ENCODE results near the gene THADA. TPM values are rescaled to one million over a fixed set of nuclear protein-coding genes. Genes with fewer than 3 reads are reported as not detected.

THADA gene
- total RNA-seq, 1 experiment from 2014 or later = 20.1 TPM

DNA sequence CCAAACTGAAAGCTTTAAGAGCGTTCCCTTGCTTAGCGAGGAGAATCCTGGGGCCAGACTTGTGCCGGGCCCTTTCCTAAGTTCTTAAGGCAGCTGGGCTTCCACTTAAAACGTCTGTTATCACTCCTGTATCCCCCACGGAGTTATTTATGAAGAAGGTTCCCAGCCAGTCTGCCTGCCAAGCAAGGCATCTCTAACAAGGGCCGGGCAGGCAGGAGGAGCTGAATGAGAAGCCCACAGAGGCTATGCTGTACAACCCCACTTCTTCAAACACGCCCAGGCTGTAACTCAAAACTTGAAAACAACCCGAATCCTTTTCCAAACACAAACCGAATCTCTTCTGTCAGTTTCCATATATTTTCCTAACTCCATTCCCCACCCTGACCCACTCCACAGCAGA lies 330.4 kb downstream of the THADA start:
- H2BK15ac ChIP-seq (ENCODE audit: low read depth, low read length) = no peak overlapping the region
- H3K4me2 ChIP-seq (ENCODE audit: insufficient read depth, insufficient read length, low read length) = no peak overlapping the region
- no peak overlapping the region for H2AFZ ChIP-seq (ENCODE audit: low read length)
- no peak overlapping the region for H2BK12ac ChIP-seq (ENCODE audit: insufficient read length, low read depth, low read length)
- H3K23ac ChIP-seq (ENCODE audit: insufficient read length, low read depth, low read length) = no peak overlapping the region
- no peak overlapping the region for H2BK5ac ChIP-seq (ENCODE audit: insufficient read length, low read length)
- no peak overlapping the region for H3K9ac ChIP-seq (ENCODE audit: extremely low read depth, insufficient read length, low read length)
- H3K36me3 Mint-ChIP-seq (ENCODE audit: insufficient read depth in 1 of 3, low read depth in 3 of 3) = no peaks in the 10 kb centered on the region; a peak in 1 of 7 replicates
- WGBS (ENCODE audit: extremely low coverage, insufficient read length, low lambda C conversion rate) = 100% methylated on average over 1 of the region's 9 CpGs
- no peak overlapping the region for H3K14ac ChIP-seq (ENCODE audit: insufficient read depth, low read length)
- H3K27me3 ChIP-seq (ENCODE audit: insufficient read depth, low read length) = no peaks in the 10 kb centered on the region
- H3K18ac ChIP-seq (ENCODE audit: insufficient read length, low read depth, low read length) = no peak overlapping the region
- H3K27ac ChIP-seq (ENCODE audit: insufficient read length, low read depth, low read length) = no peak overlapping the region
- no peaks in the 10 kb centered on the region for H3K9me3 ChIP-seq (ENCODE audit: control insufficient read depth, low read depth, low read length)
- H3K4me3 Mint-ChIP-seq = no peak overlapping the region
- no peaks in the 10 kb centered on the region for H3K79me2 ChIP-seq (ENCODE audit: insufficient read depth, low read length)
- no peak overlapping the region for H2AK5ac ChIP-seq (ENCODE audit: insufficient read length, low read length)
- H4K91ac ChIP-seq (ENCODE audit: insufficient read length, low read depth, low read length) = no peak overlapping the region
- H3K27ac Mint-ChIP-seq = peak overlapping the region in 2 of 3 experiments; percentile 4 to 51; a peak in 1 of 7 replicates
- no peaks in the 10 kb centered on the region for H3K23me2 ChIP-seq (ENCODE audit: insufficient read length, low read depth, low read length, poor library complexity, severe bottlenecking)
- no peak overlapping the region for H3K56ac ChIP-seq (ENCODE audit: insufficient read length, low read depth, low read length)
- DNase-seq = no peak
- no peak overlapping the region for H2BK120ac ChIP-seq (ENCODE audit: low read depth, low read length, poor library complexity, severe bottlenecking)
- H3K4me1 ChIP-seq (ENCODE audit: insufficient read depth, low read length) = no peaks in the 10 kb centered on the region
- no peaks in the 10 kb centered on the region for H3K79me1 ChIP-seq (ENCODE audit: insufficient read depth, low read depth, low read length, poor library complexity, severe bottlenecking)
- H3K4me1 Mint-ChIP-seq = peaks cover 31 to 49% of the 10 kb centered on the region in 2 experiments
- H3K27me3 Mint-ChIP-seq (ENCODE audit: low read depth) = no peaks in the 10 kb centered on the region
- H4K8ac ChIP-seq (replicated peaks; ENCODE audit: insufficient read length, low read depth, low read length) = no peak overlapping the region
- no peaks in the 10 kb centered on the region for H4K20me1 ChIP-seq (ENCODE audit: control insufficient read depth, insufficient read depth, insufficient read length)
- no peak overlapping the region for H3K4ac ChIP-seq (ENCODE audit: low read depth, low read length)
- TF ChIP-seq, protein P1, sequence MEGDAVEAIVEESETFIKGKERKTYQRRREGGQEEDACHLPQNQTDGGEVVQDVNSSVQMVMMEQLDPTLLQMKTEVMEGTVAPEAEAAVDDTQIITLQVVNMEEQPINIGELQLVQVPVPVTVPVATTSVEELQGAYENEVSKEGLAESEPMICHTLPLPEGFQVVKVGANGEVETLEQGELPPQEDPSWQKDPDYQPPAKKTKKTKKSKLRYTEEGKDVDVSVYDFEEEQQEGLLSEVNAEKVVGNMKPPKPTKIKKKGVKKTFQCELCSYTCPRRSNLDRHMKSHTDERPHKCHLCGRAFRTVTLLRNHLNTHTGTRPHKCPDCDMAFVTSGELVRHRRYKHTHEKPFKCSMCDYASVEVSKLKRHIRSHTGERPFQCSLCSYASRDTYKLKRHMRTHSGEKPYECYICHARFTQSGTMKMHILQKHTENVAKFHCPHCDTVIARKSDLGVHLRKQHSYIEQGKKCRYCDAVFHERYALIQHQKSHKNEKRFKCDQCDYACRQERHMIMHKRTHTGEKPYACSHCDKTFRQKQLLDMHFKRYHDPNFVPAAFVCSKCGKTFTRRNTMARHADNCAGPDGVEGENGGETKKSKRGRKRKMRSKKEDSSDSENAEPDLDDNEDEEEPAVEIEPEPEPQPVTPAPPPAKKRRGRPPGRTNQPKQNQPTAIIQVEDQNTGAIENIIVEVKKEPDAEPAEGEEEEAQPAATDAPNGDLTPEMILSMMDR (conservative IDR thresholded peaks at IDR 0.05) = no peak
- no peak overlapping the region for H3T11ph ChIP-seq (ENCODE audit: low read length)
- no peak overlapping the region for H2BK20ac ChIP-seq (ENCODE audit: low read depth, low read length, poor library complexity, severe bottlenecking)
- no peak overlapping the region for H4K5ac ChIP-seq (ENCODE audit: insufficient read length, low read depth, low read length)
- no peaks in the 10 kb centered on the region for H3K9me3 Mint-ChIP-seq

Measured in H9 (cell line).